A549 (cell line): Measurements from ENCODE around the gene SAA1. TPM values are rescaled to one million over a fixed set of nuclear protein-coding genes. Genes with fewer than 3 reads are reported as not detected.
"Not testable (repeated sequence)": the region's sequence is repeated elsewhere in the genome, so short reads cannot be mapped to it uniquely, and the experiment has no call there.

ENCODE experiments used
- ATAC-seq, 2 experiments: fragments of 200-7000 bp in 1 of 2; fragments of >200 bp in 1 of 2; cut with Nextera tagmentation in 1 of 2; cut with Tn5 transposase in 1 of 2; 3 replicates each; pipeline versions ENCODE4 v1.8.0 to v1.9.1; 2018 to 2020; ENCODE audit warnings: mild to moderate bottlenecking in 1 of 2, moderate library complexity in 1 of 2
- CTCF ChIA-PET: fragments of 300-600 bp; sonication (Branson Sonifier 250); formaldehyde crosslinking; extraction: SDS; loops from one replicate; lab custom pipeline; 2021; ENCODE audit warnings: antibody characterized with exemption, inconsistent platforms; lab: Yijun Ruan, JAX
- POLR2A ChIA-PET: fragments of 350-600 bp; formaldehyde crosslinking; extraction: SDS; loops from one replicate; lab custom pipeline; 2021; ENCODE audit warnings: antibody characterized with exemption, inconsistent platforms; lab: Yijun Ruan, JAX
- DNase-seq, 2 experiments: peaks; one replicate each; pipeline versions ENCODE4 v3.0.0 to v3.0.0-alpha.2; 2011 to 2016; ENCODE audit warnings: low read depth in 1 of 2, low spot score in 1 of 2
- FAIRE-seq: peaks from 2 replicates; lab custom pipeline; 2011; peaks lifted over from hg19 to GRCh38; lab: Jason Lieb, UNC
- H3K27ac ChIP-seq, 2 experiments: fragments of >200 bp; sonication (Bioruptor Twin); formaldehyde crosslinking; 3 replicates each; pipeline ENCODE4 v1.5.1; 2016 to 2017
- H3K4me1 ChIP-seq: fragments of >200 bp; sonication (Bioruptor Twin); formaldehyde crosslinking; 3 replicates; pipeline ENCODE4 v1.6.1; 2016
- H3K4me2 ChIP-seq: fragments of >200 bp; sonication (Bioruptor Twin); formaldehyde crosslinking; 3 replicates; pipeline ENCODE4 v1.6.1; 2016
- H3K4me3 ChIP-seq: fragments of >200 bp; sonication (Bioruptor Twin); formaldehyde crosslinking; 3 replicates; pipeline ENCODE4 v1.5.1; 2016
- H3K9me3 ChIP-seq: fragments of >200 bp; sonication (Bioruptor Twin); formaldehyde crosslinking; 3 replicates; pipeline ENCODE4 v1.6.1; 2016
- BCL3 ChIP-seq: fragments of >200 bp; sonication (Bioruptor Twin); formaldehyde crosslinking; IDR thresholded peaks from 3 replicates; pipeline ENCODE4 v1.6.1; 2016
- BHLHE40 ChIP-seq: IDR thresholded peaks from 2 replicates; pipeline ENCODE4 v1.6.1; 2012; ENCODE audit warnings: low read depth, low read length, inconsistent platforms
- CTCF ChIP-seq: fragments of >200 bp; sonication (Bioruptor Twin); formaldehyde crosslinking; IDR thresholded peaks from 3 replicates; pipeline ENCODE4 v1.5.1; 2016
- EHMT2 ChIP-seq: fragments of 200-600 bp; sonication (generic); IDR thresholded peaks from 2 replicates; pipeline ENCODE4 v1.6.1; 2016; ENCODE audit warnings: antibody characterized with exemption, low read depth, mild to moderate bottlenecking, moderate library complexity
- EP300 ChIP-seq, 2 experiments: fragments of >200 bp; sonication (Bioruptor Twin); formaldehyde crosslinking; IDR thresholded peaks; 2 replicates in 1 of 2; 3 replicates in 1 of 2; pipeline ENCODE4 v1.6.1; 2016 to 2017
- ESRRA ChIP-seq: fragments of 150-350 bp; IDR thresholded peaks from 2 replicates; pipeline ENCODE4 v1.6.1; 2014; ENCODE audit warnings: mild to moderate bottlenecking, low read length, borderline replicate concordance
- GATA3 ChIP-seq: IDR thresholded peaks from 2 replicates; pipeline ENCODE4 v1.6.1; 2012; ENCODE audit warnings: borderline replicate concordance
- HDAC2 ChIP-seq: fragments of 200-600 bp; sonication (generic); IDR thresholded peaks from 2 replicates; pipeline ENCODE4 v1.6.1; 2016
- HES2 ChIP-seq: fragments of >200 bp; sonication (Bioruptor Twin); formaldehyde crosslinking; IDR thresholded peaks from 2 replicates; pipeline ENCODE4 v1.6.1; 2016
- HEYL ChIP-seq: fragments of 250-450 bp; sonication (Bioruptor Pico); IDR thresholded peaks from 2 replicates; pipeline ENCODE4 v1.8.0; 2021; ENCODE audit warnings: mild to moderate bottlenecking, moderate library complexity
- HOXB13 ChIP-seq: fragments of 250-450 bp; sonication (Bioruptor Pico); IDR thresholded peaks from 2 replicates; pipeline ENCODE4 v1.5.0; 2020; ENCODE audit warnings: low read depth, mild to moderate bottlenecking, moderate library complexity
- HOXB5 ChIP-seq: fragments of 250-450 bp; sonication (Bioruptor Pico); IDR thresholded peaks from 2 replicates; pipeline ENCODE4 v1.5.0; 2020; ENCODE audit warnings: mild to moderate bottlenecking, moderate library complexity
- KDM5A ChIP-seq: fragments of 200-600 bp; sonication (generic); IDR thresholded peaks from 2 replicates; pipeline ENCODE4 v1.6.1; 2016; ENCODE audit warnings: antibody characterized with exemption, mild to moderate bottlenecking
- MAX ChIP-seq: IDR thresholded peaks from 2 replicates; pipeline ENCODE4 v1.6.1; 2012
- NR3C1 ChIP-seq: fragments of >200 bp; sonication (Bioruptor Twin); formaldehyde crosslinking; IDR thresholded peaks from 3 replicates; pipeline ENCODE4 v1.6.1; 2017
- PHF8 ChIP-seq: fragments of 200-600 bp; sonication (generic); IDR thresholded peaks from 2 replicates; pipeline ENCODE4 v1.6.1; 2016; ENCODE audit warnings: low read depth, mild to moderate bottlenecking, antibody characterized with exemption, moderate library complexity, borderline replicate concordance
- RAD21 ChIP-seq, 2 experiments: fragments of >200 bp in 1 of 2; sonication (Bioruptor Twin) in 1 of 2; formaldehyde crosslinking in 1 of 2; IDR thresholded peaks in 1 of 2; conservative IDR thresholded peaks in 1 of 2; 2 replicates in 1 of 2; 3 replicates in 1 of 2; pipeline ENCODE4 v1.6.1; 2012 to 2018; ENCODE audit warnings: inconsistent platforms in 1 of 2
- REST ChIP-seq: fragments of 200-600 bp; sonication (generic); IDR thresholded peaks from 2 replicates; pipeline ENCODE4 v1.6.1; 2016; ENCODE audit warnings: antibody characterized with exemption, mild to moderate bottlenecking, moderate library complexity
- SMC3 ChIP-seq: fragments of >200 bp; sonication (Bioruptor Twin); formaldehyde crosslinking; IDR thresholded peaks from 3 replicates; pipeline ENCODE4 v1.6.1; 2018; ENCODE audit warnings: inconsistent platforms
- SREBF2 ChIP-seq: fragments of 450-650 bp; IDR thresholded peaks from 2 replicates; pipeline ENCODE4 v1.6.1; 2014; ENCODE audit warnings: mild to moderate bottlenecking, moderate library complexity
- TFCP2L1 ChIP-seq: fragments of 250-450 bp; sonication (Bioruptor Pico); IDR thresholded peaks from 2 replicates; pipeline ENCODE4 v1.5.0; 2021; ENCODE audit warnings: mild to moderate bottlenecking
- ZFP36 ChIP-seq: fragments of 450-650 bp; IDR thresholded peaks from 2 replicates; pipeline ENCODE4 v1.6.1; 2014; ENCODE audit warnings: borderline replicate concordance; ENCODE audit not compliant: partially characterized antibody
- WGBS: methylation state at CpG from one replicate; pipeline ENCODE4 v1.1.6; 2017; ENCODE audit errors: missing lambda C conversion rate; 5-methylcytosine and 5-hydroxymethylcytosine counted together
- polyA plus RNA-seq, 4 experiments: library from polyadenylated mRNA; depleted of rRNA in 3 of 4; stranded (reverse); fragments of >200 nt; fragmentation: RNase III in 1 of 4; extraction: RNeasy Plus Mini Kit Qiagen cat#74134 plus additional on column Dnase treatment in 1 of 4; gene quantifications; 2 replicates in 3 of 4; 3 replicates in 1 of 4; pipeline ENCODE4 v1.2.3, GENCODE V29; 2011 to 2017

The SAA1 gene
- polyA plus RNA-seq, 2 of the 4 experiments (the other 2 are of a cell fraction) = 0.37 TPM; not detected in 1

- POLR2A ChIA-PET = no interaction called here
- no peak overlapping the region for H3K27ac ChIP-seq
- ATAC-seq (peak in 1 of 2 experiments; percentile 81; a peak in 3 of 6 replicates), DNase-seq (peak; percentile 67 to 80), FAIRE-seq (peak; percentile 63)
- H3K4me1 ChIP-seq = no peaks in the 10 kb centered on the region
- 0 out of 3 replicates have a peak, but pooled peaks cover 5% of the 10 kb centered on the region for H3K9me3 ChIP-seq
- H3K4me2 ChIP-seq = no peak overlapping the region
- H3K4me3 ChIP-seq = no peak overlapping the region
- no peak for TF ChIP-seq BCL3
- TF ChIP-seq NR3C1 = no peak
- TF ChIP-seq CTCF = peak; percentile 77
- TF ChIP-seq GATA3 = no peak
- TF ChIP-seq SMC3 = peak; percentile 50; the same call in 2 of the 3 replicates
- TF ChIP-seq REST = no peak
- peak; percentile 73 to 90 for TF ChIP-seq RAD21 (conservative IDR thresholded peaks at IDR 0.05 in 1 of 2, IDR thresholded peaks at IDR 0.05 in 1 of 2)
- TF ChIP-seq SREBF2 = no peak
- CTCF ChIA-PET = interaction anchor here (0.6 to 1.9 kb wide), 18 partner anchors 9 to 521 kb away, joined by 3 to 12 read pairs (median 4); no protein-coding TSS in a partner anchor
- 0% methylated on average over 1 of the region's 1 CpG for WGBS
Observed at GRCh38 chr11:18243783-18244362, 22.2 kb upstream of the SAA1 start.

- no peaks in the 10 kb centered on the region for H3K4me1 ChIP-seq
- no peak overlapping the region for H3K27ac ChIP-seq
- 55% methylated on average over 6 of the region's 6 CpGs for WGBS
- H3K4me3 ChIP-seq = no peak overlapping the region
- DNase-seq = no peak
- 0 out of 3 replicates have a peak, but pooled peaks cover 5% of the 10 kb centered on the region for H3K9me3 ChIP-seq
- CTCF ChIA-PET = interaction anchor here (1.4 to 1.6 kb wide), 2 partner anchors 9 to 20 kb away, joined by 3 to 4 read pairs; partner anchors contain the start of gene SAA4
- no peak for TF ChIP-seq EHMT2
- TF ChIP-seq MAX = no peak
- no peak for TF ChIP-seq GATA3
- TF ChIP-seq KDM5A = no peak
- TF ChIP-seq ZFP36 = no peak
- no peak for TF ChIP-seq BHLHE40
- no peak for TF ChIP-seq HES2
- no peak for TF ChIP-seq HOXB5
- no peak for TF ChIP-seq PHF8
- no peak for TF ChIP-seq HOXB13 (CRISPR knock-in tag)
- TF ChIP-seq ESRRA = no peak
- TF ChIP-seq HEYL (CRISPR knock-in tag) = no peak
- TF ChIP-seq HDAC2 = no peak
- TF ChIP-seq EP300 (IDR thresholded peaks at IDR 0.05) = no peak
- no peak for TF ChIP-seq TFCP2L1 (CRISPR knock-in tag)
- TF ChIP-seq, all 56 proteins: peak for 0
- no peak for FAIRE-seq
- POLR2A ChIA-PET = no interaction called here
- no peak for ATAC-seq
- H3K4me2 ChIP-seq = no peak overlapping the region
Observed at GRCh38 chr11:18245396-18245795, 20.7 kb upstream of the SAA1 start.

- DNase-seq, H3K9me3 ChIP-seq, FAIRE-seq, H3K27ac ChIP-seq, H3K4me2 ChIP-seq, POLR2A ChIA-PET, H3K4me3 ChIP-seq, H3K4me1 ChIP-seq: not testable (repeated sequence)
- CTCF ChIA-PET = interaction anchor here (0.6 to 1.4 kb wide), 2 partner anchors 11 to 176 kb away, joined by 4 to 5 read pairs; partner anchors contain the start of gene SAA4
- WGBS = 69% methylated on average over 10 of the region's 11 CpGs
- ATAC-seq = peak; percentile 20 to 33; a peak in 3 of 6 replicates
Observed at GRCh38 chr11:18246379-18247190, 19.5 kb upstream of the SAA1 start.

- peak in 1 of 2 experiments; percentile 5; a peak in 1 of 6 replicates for ATAC-seq
Observed at GRCh38 chr11:18247191-18247581, 18.9 kb upstream of the SAA1 start.

More at GRCh38 chr11:18247191-18247581, 18.9 kb upstream of the SAA1 start:
- DNase-seq, H3K4me2 ChIP-seq, H3K9me3 ChIP-seq, POLR2A ChIA-PET, CTCF ChIA-PET, FAIRE-seq, H3K4me1 ChIP-seq, H3K27ac ChIP-seq, H3K4me3 ChIP-seq: not testable (repeated sequence)
- 45% methylated on average over 5 of the region's 6 CpGs for WGBS
